Keratinocyte (primary cell): ENCODE results near the gene DPF3. TPM values are rescaled to one million over a fixed set of nuclear protein-coding genes. Genes with fewer than 3 reads are reported as not detected.
A peak's percentile ranks its signal among the peaks of the same experiment; 100 is the strongest.

Experiments used
- DNase-seq: peaks from one replicate; pipeline ENCODE4 v3.0.0-alpha.2; 2011; ENCODE audit warnings: low read depth, missing footprints, low spot score
- FAIRE-seq: peaks from 2 replicates; lab custom pipeline; 2011; peaks lifted over from hg19 to GRCh38; lab: Jason Lieb, UNC
- H2AFZ ChIP-seq: 2 replicates; pipeline ENCODE4 v1.6.0; 2012; ENCODE audit warnings: low read length, control low read depth, inconsistent platforms; ENCODE audit not compliant: control insufficient read depth
- H3K27ac ChIP-seq: 2 replicates; pipeline ENCODE4 v1.5.1; 2011; ENCODE audit warnings: low read length; ENCODE audit not compliant: control insufficient read depth, insufficient read depth
- H3K27me3 ChIP-seq: 3 replicates; pipeline ENCODE4 v1.6.0; 2011; ENCODE audit warnings: low read length; ENCODE audit not compliant: control insufficient read depth, insufficient read depth; ENCODE audit errors: extremely low read depth
- H3K36me3 ChIP-seq, 2 experiments: 2 replicates in 1 of 2; 3 replicates in 1 of 2; pipeline ENCODE4 v1.5.1; 2011; ENCODE audit warnings: low read length in 2 of 2, mild to moderate bottlenecking in 1 of 2; ENCODE audit not compliant: control insufficient read depth in 2 of 2, insufficient read depth in 2 of 2; ENCODE audit errors: extremely low read depth in 1 of 2
- H3K4me1 ChIP-seq: 3 replicates; pipeline ENCODE4 v1.5.1; 2011; ENCODE audit warnings: low read length; ENCODE audit not compliant: control insufficient read depth, insufficient read depth; ENCODE audit errors: extremely low read depth
- H3K4me2 ChIP-seq: 3 replicates; pipeline ENCODE4 v1.6.0; 2011; ENCODE audit warnings: low read depth, low read length; ENCODE audit not compliant: control insufficient read depth, insufficient read depth; ENCODE audit errors: extremely low read depth
- H3K4me3 ChIP-seq, 3 experiments: fragments of 200-600 bp in 1 of 3; sonication (generic) in 1 of 3; 2 replicates in 2 of 3; 3 replicates in 1 of 3; pipeline ENCODE4 v1.5.1; 2011 to 2016; ENCODE audit warnings: low read length in 3 of 3, mild to moderate bottlenecking in 3 of 3, control low read depth in 2 of 3, inconsistent platforms in 1 of 3, low read depth in 1 of 3, mixed read lengths in 1 of 3, mixed run types in 1 of 3, moderate library complexity in 1 of 3; ENCODE audit not compliant: control insufficient read depth in 2 of 3, insufficient read depth in 2 of 3; ENCODE audit errors: extremely low read depth in 1 of 3
- H3K79me2 ChIP-seq: 2 replicates; pipeline ENCODE4 v1.6.0; 2012; ENCODE audit warnings: low read length; ENCODE audit not compliant: control insufficient read depth, insufficient read depth
- H3K9ac ChIP-seq: 3 replicates; pipeline ENCODE4 v1.6.0; 2011; ENCODE audit warnings: low read length; ENCODE audit not compliant: control insufficient read depth, insufficient read depth; ENCODE audit errors: extremely low read depth
- H3K9me1 ChIP-seq: 3 replicates; pipeline ENCODE4 v1.6.0; 2011; ENCODE audit warnings: low read length; ENCODE audit not compliant: control insufficient read depth, insufficient read depth; ENCODE audit errors: extremely low read depth
- H3K9me3 ChIP-seq: 2 replicates; pipeline ENCODE4 v1.5.1; 2012; ENCODE audit warnings: low read depth, low read length; ENCODE audit not compliant: control insufficient read depth
- H4K20me1 ChIP-seq: 3 replicates; pipeline ENCODE4 v1.6.0; 2011; ENCODE audit warnings: low read length; ENCODE audit not compliant: control insufficient read depth, insufficient read depth; ENCODE audit errors: extremely low read depth
- EZH2 ChIP-seq: IDR thresholded peaks from one replicate; pipeline ENCODE4 v1.6.1; 2012; ENCODE audit warnings: inconsistent platforms, mild to moderate bottlenecking, low read length, moderate library complexity
- dilution Hi-C: fragments of 300-500 bp; cut with MboI; formaldehyde crosslinking; loops from one replicate; pipeline ENCODE4 v1.7.0; 2020; ENCODE audit warnings: low sequenced_read_pairs; ENCODE audit not compliant: extremely low pct_ligation_motif_present
- polyA plus RNA-seq, 5 experiments: library from polyadenylated mRNA; depleted of rRNA in 3 of 5; stranded (reverse) in 3 of 5; stranded (forward) in 1 of 5; unstranded in 1 of 5; fragments of >200 nt; gene quantifications; 1 replicate in 1 of 5; 2 replicates in 3 of 5; 3 replicates in 1 of 5; pipeline versions ENCODE4 v1.2.1 to v1.2.3, GENCODE V29; 2011 to 2012; ENCODE audit warnings: missing spikeins in 2 of 5, low read depth in 1 of 5, low replicate concordance in 1 of 5
- TF ChIP-seq, protein P1 (sequence below), 3 experiments: IDR thresholded peaks in 1 of 3; conservative IDR thresholded peaks in 1 of 3; optimal IDR thresholded peaks in 1 of 3; 2 replicates in 2 of 3; 3 replicates in 1 of 3; pipeline versions ENCODE3 to v1.5.1; 2011; ENCODE audit warnings: low read length in 3 of 3, mild to moderate bottlenecking in 3 of 3, moderate library complexity in 2 of 3, control low read depth in 1 of 3, inconsistent platforms in 1 of 3; ENCODE audit not compliant: insufficient read depth in 2 of 3; ENCODE audit errors: extremely low read depth in 1 of 3

DPF3 gene
- polyA plus RNA-seq, 1 donor (not counting 4 experiments of a cell fraction or from before 2014, with no cell fraction given): 1.1 TPM

DNA sequence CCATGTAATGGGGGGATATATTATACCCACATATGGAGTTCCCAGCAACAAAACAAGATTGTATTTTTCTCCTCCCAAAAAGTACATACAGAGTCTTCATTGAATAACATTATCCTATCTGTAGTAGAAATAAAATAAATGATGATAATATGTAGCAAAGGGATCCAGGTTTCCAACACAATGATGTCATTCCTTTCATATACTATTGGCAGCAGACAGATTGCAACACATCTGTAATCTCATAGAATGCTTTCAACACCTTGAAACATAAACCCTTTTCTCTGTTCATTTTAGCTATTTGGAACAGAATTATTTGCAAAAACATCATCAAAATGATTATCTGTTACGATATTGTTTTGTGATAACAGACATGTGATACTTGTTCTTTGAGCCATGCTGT, 317.6 kb downstream of the DPF3 start:
- Histone ChIP-seq H3K4me1 (no peaks in the 10 kb centered on the region), H3K79me2 (no peaks in the 10 kb centered on the region), H3K4me2 (no peak overlapping the region), H3K4me3 (no peak overlapping the region), H4K20me1 (no peaks in the 10 kb centered on the region), H3K9ac (no peak overlapping the region), H3K9me3 (no peaks in the 10 kb centered on the region), H3K36me3 (no peaks in the 10 kb centered on the region), H3K27ac (no peak overlapping the region), H3K9me1 (no peaks in the 10 kb centered on the region), H2AFZ (no peak overlapping the region), H3K27me3 (peaks cover 7% of the 10 kb centered on the region)
- FAIRE-seq: peak; percentile 39
- dilution Hi-C loops: no loop called here
- DNase-seq: no peak
- TF ChIP-seq EZH2: no peak
- TF ChIP-seq, protein P1, sequence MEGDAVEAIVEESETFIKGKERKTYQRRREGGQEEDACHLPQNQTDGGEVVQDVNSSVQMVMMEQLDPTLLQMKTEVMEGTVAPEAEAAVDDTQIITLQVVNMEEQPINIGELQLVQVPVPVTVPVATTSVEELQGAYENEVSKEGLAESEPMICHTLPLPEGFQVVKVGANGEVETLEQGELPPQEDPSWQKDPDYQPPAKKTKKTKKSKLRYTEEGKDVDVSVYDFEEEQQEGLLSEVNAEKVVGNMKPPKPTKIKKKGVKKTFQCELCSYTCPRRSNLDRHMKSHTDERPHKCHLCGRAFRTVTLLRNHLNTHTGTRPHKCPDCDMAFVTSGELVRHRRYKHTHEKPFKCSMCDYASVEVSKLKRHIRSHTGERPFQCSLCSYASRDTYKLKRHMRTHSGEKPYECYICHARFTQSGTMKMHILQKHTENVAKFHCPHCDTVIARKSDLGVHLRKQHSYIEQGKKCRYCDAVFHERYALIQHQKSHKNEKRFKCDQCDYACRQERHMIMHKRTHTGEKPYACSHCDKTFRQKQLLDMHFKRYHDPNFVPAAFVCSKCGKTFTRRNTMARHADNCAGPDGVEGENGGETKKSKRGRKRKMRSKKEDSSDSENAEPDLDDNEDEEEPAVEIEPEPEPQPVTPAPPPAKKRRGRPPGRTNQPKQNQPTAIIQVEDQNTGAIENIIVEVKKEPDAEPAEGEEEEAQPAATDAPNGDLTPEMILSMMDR (optimal IDR thresholded peaks at IDR 0.05 in 1 of 3, IDR thresholded peaks at IDR 0.05 in 1 of 3, conservative IDR thresholded peaks at IDR 0.05 in 1 of 3; ENCODE audit: extremely low read depth in 1 of 3, insufficient read depth in 2 of 3, low read length in 3 of 3): no peak

DNA sequence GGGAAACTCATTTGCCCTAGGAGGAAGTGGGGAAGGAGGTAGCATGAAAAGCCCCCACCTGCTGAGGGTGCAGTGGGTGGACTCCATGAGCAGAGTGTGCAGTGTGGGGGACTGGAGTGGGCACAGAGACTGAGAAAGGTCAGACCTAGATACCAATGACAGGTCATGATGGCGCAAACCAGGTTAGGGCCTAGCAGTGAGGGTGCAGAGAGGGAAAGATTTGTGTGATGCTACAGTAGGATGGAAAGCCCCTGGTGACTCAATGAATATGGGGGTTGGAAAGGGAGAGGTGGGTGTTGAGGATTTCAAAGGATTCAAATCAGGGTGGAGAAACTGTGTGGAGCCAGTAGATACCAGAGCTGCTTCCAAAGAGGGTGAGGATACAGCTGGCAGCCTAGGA, 319.2 kb downstream of the DPF3 start:
- FAIRE-seq (no peak), DNase-seq (no peak)
- Histone ChIP-seq H3K9me1 (no peaks in the 10 kb centered on the region), H3K27me3 (peaks cover 7% of the 10 kb centered on the region), H4K20me1 (no peaks in the 10 kb centered on the region), H3K9me3 (no peaks in the 10 kb centered on the region), H3K4me2 (no peak overlapping the region), H3K4me1 (no peaks in the 10 kb centered on the region), H3K4me3 (no peak overlapping the region), H2AFZ (no peak overlapping the region), H3K79me2 (no peaks in the 10 kb centered on the region), H3K36me3 (no peaks in the 10 kb centered on the region), H3K9ac (no peak overlapping the region), H3K27ac (no peak overlapping the region)
- TF ChIP-seq, protein P1 (optimal IDR thresholded peaks at IDR 0.05 in 1 of 3, IDR thresholded peaks at IDR 0.05 in 1 of 3, conservative IDR thresholded peaks at IDR 0.05 in 1 of 3; ENCODE audit: extremely low read depth in 1 of 3, insufficient read depth in 2 of 3, low read length in 3 of 3): no peak
- dilution Hi-C loops: no loop called here
